K562 (cell line): ENCODE measurements around the gene SELENOO. TPM values are rescaled to one million over a fixed set of nuclear protein-coding genes. Genes with fewer than 3 reads are reported as not detected.

Source experiments
- ATAC-seq: fragments of 200-7000 bp; cut with Tn5 transposase; 3 replicates; pipeline ENCODE4 v1.9.1; 2020; ENCODE audit warnings: moderate library complexity
- BruUV-seq: library from RNA; stranded (reverse); fragments of 400-500 nt; replicated peaks from 2 replicates; lab custom pipeline; 2021; lab: Mats Ljungman, UMichigan
- CTCF ChIA-PET: fragments of 300-600 bp; formaldehyde crosslinking; extraction: SDS; loops from one replicate; lab custom pipeline; 2021; ENCODE audit warnings: low intra/inter-chr PET ratio; lab: Yijun Ruan, JAX
- POLR2A ChIA-PET: fragments of 300-600, 350-650 bp; sonication (Branson Sonifier 250); formaldehyde crosslinking; extraction: SDS; loops from one replicate; lab custom pipeline; 2021; ENCODE audit warnings: antibody characterized with exemption, inconsistent platforms; lab: Yijun Ruan, JAX
- DNase-seq, 4 experiments: peaks; one replicate each; pipeline versions ENCODE4 v3.0.0 to v3.0.0-alpha.2; 2011 to 2018; ENCODE audit warnings: low spot score in 3 of 4, mixed read lengths in 3 of 4; ENCODE audit errors: extremely low read depth in 1 of 4
- FAIRE-seq: peaks from 2 replicates; lab custom pipeline; 2011; peaks lifted over from hg19 to GRCh38; lab: Jason Lieb, UNC
- H2AFZ ChIP-seq: 2 replicates; pipeline ENCODE4 v1.6.0; 2011; ENCODE audit warnings: low read depth, low read length, control low read depth, inconsistent platforms
- H3K27ac ChIP-seq: fragments of 200-600 bp; 3 replicates; pipeline ENCODE4 v1.8.0; 2011; ENCODE audit warnings: low read depth, mild to moderate bottlenecking, control low read depth, inconsistent platforms, low read length, moderate library complexity, mixed read lengths; ENCODE audit errors: extremely low read depth
- H3K27me3 ChIP-seq, 2 experiments: fragments of 300-600 bp in 1 of 2; 2 replicates in 1 of 2; 3 replicates in 1 of 2; pipeline versions ENCODE4 v1.6.0 to v1.8.0; 2011; ENCODE audit warnings: inconsistent platforms in 2 of 2, low read length in 2 of 2, mild to moderate bottlenecking in 1 of 2, mixed read lengths in 1 of 2, moderate library complexity in 1 of 2; ENCODE audit not compliant: control insufficient read depth in 2 of 2, insufficient read depth in 2 of 2
- H3K36me3 ChIP-seq: fragments of 300-600 bp; 3 replicates; pipeline ENCODE4 v1.8.0; 2011; ENCODE audit warnings: mild to moderate bottlenecking, low read length, inconsistent platforms; ENCODE audit not compliant: control insufficient read depth, insufficient read depth
- H3K4me1 ChIP-seq, 2 experiments: fragments of 200-600 bp in 1 of 2; replicated peaks in 1 of 2; 2 replicates in 1 of 2; 3 replicates in 1 of 2; pipeline versions ENCODE4 v1.5.1 to v1.8.0; 2011; ENCODE audit warnings: inconsistent platforms in 2 of 2, low read length in 2 of 2, mild to moderate bottlenecking in 1 of 2, mixed read lengths in 1 of 2, moderate library complexity in 1 of 2; ENCODE audit not compliant: control insufficient read depth in 2 of 2, insufficient read depth in 2 of 2
- H3K4me2 ChIP-seq: 2 replicates; pipeline ENCODE4 v1.6.1; 2011; ENCODE audit warnings: low read length, control low read depth, inconsistent platforms, mixed read lengths; ENCODE audit not compliant: insufficient read depth
- H3K4me3 ChIP-seq: fragments of 200-600 bp; sonication (generic), shearing (Covaris generic); 2 replicates; pipeline ENCODE4 v1.5.1; 2016; ENCODE audit warnings: control low read depth, inconsistent platforms
- H3K79me2 ChIP-seq: fragments of 200-600 bp; 3 replicates; pipeline ENCODE4 v1.8.0; 2011; ENCODE audit warnings: low read length, inconsistent platforms; ENCODE audit not compliant: control insufficient read depth, insufficient read depth
- H3K9ac ChIP-seq, 2 experiments: 2 replicates each; pipeline versions ENCODE4 v1.6.0 to v1.6.1; 2011; ENCODE audit warnings: low read depth in 2 of 2, low read length in 2 of 2, control low read depth in 1 of 2, inconsistent platforms in 1 of 2, mild to moderate bottlenecking in 1 of 2, mixed read lengths in 1 of 2; ENCODE audit not compliant: insufficient read depth in 1 of 2
- H3K9me1 ChIP-seq: one replicate; pipeline ENCODE4 v1.6.0; 2011; ENCODE audit warnings: inconsistent platforms, mild to moderate bottlenecking, low read length, moderate library complexity; ENCODE audit not compliant: control insufficient read depth, insufficient read depth
- H3K9me3 ChIP-seq: replicated peaks from 2 replicates; pipeline ENCODE4 v1.5.1; 2011; ENCODE audit warnings: low read depth, low read length, inconsistent platforms; ENCODE audit not compliant: control insufficient read depth, insufficient read depth
- H4K20me1 ChIP-seq: replicated peaks from 2 replicates; pipeline ENCODE4 v1.6.1; 2011; ENCODE audit warnings: low read length, inconsistent platforms, mixed read lengths; ENCODE audit not compliant: control insufficient read depth, insufficient read depth
- BRCA1 ChIP-seq, 2 experiments: fragments of 450-650 bp in 1 of 2; sonication (generic) in 1 of 2; formaldehyde crosslinking in 1 of 2; IDR thresholded peaks; 2 replicates each; pipeline versions ENCODE4 v1.5.0 to v1.6.1; 2017 to 2020; ENCODE audit warnings: mild to moderate bottlenecking in 1 of 2, missing genetic modification reagents in 1 of 2
- CEBPG ChIP-seq, 3 experiments: fragments of 200-800 bp in 1 of 3; sonication (Bioruptor generic) in 1 of 3; sonication (generic) in 1 of 3; formaldehyde crosslinking in 1 of 3; IDR thresholded peaks in 2 of 3; conservative IDR thresholded peaks in 1 of 3; 2 replicates each; pipeline versions ENCODE4 v1.6.1 to v1.8.0; 2016 to 2022; ENCODE audit warnings: missing compliant biosample characterization in 2 of 3, missing genetic modification characterization in 2 of 3, mild to moderate bottlenecking in 1 of 3, missing genetic modification reagents in 1 of 3
- E2F3 ChIP-seq: fragments of 250-450 bp; sonication (Bioruptor Pico); IDR thresholded peaks from 2 replicates; pipeline ENCODE4 v1.4.0; 2020; ENCODE audit warnings: mild to moderate bottlenecking
- ETV1 ChIP-seq: fragments of 450-650 bp; conservative IDR thresholded peaks from 2 replicates; pipeline ENCODE4 v1.6.1; 2016; ENCODE audit warnings: missing genetic modification characterization, control low read depth, low read depth, missing compliant biosample characterization
- HDAC3 ChIP-seq: fragments of 450-650 bp; IDR thresholded peaks from 2 replicates; pipeline ENCODE4 v1.6.1; 2018; ENCODE audit warnings: borderline replicate concordance, mild to moderate bottlenecking, moderate library complexity; ENCODE audit not compliant: partially characterized antibody
- HNRNPL ChIP-seq: fragments of 200-400 bp; formaldehyde crosslinking; IDR thresholded peaks from 2 replicates; pipeline ENCODE4 v1.6.1; 2017; ENCODE audit warnings: low read depth, mild to moderate bottlenecking, low read length
- NCOA4 ChIP-seq: fragments of 450-650 bp; IDR thresholded peaks from 2 replicates; pipeline ENCODE4 v1.6.1; 2018; ENCODE audit warnings: mild to moderate bottlenecking; ENCODE audit not compliant: partially characterized antibody
- RBBP5 ChIP-seq: fragments of 200-600 bp; sonication (generic); IDR thresholded peaks from 2 replicates; pipeline ENCODE4 v1.6.1; 2012; ENCODE audit warnings: borderline replicate concordance, mild to moderate bottlenecking, low read length, control low read depth, inconsistent platforms; ENCODE audit not compliant: insufficient read depth, poor library complexity, severe bottlenecking
- RUNX1 ChIP-seq: sonication (generic); IDR thresholded peaks from 2 replicates; pipeline ENCODE4 v1.6.1; 2016; ENCODE audit warnings: antibody characterized with exemption, low read depth
- SREBF1 ChIP-seq: fragments of 150-350 bp; IDR thresholded peaks from 2 replicates; pipeline ENCODE4 v1.6.1; 2014; ENCODE audit warnings: antibody characterized with exemption, low read depth, low read length, borderline replicate concordance
- XRCC4 ChIP-seq: IDR thresholded peaks from one replicate; pipeline ENCODE4 v1.6.1; 2011; ENCODE audit not compliant: insufficient read depth, insufficient read length; ENCODE audit errors: extremely low read depth
- ZFX ChIP-seq: sonication (generic); formaldehyde crosslinking; IDR thresholded peaks from 2 replicates; pipeline ENCODE4 v1.8.0; 2022; ENCODE audit warnings: mild to moderate bottlenecking, missing genetic modification reagents, moderate library complexity
- ZNF583 ChIP-seq: fragments of 250-450 bp; sonication (Bioruptor Pico); IDR thresholded peaks from 2 replicates; pipeline ENCODE4 v1.4.0; 2020
- WGBS: fragments of 100-300 bp; shearing (Covaris generic); methylation state at CpG from one replicate; pipeline ENCODE4 v1.1.6; 2016; ENCODE audit warnings: low coverage, mixed read lengths; ENCODE audit not compliant: insufficient coverage; ENCODE audit errors: missing lambda C conversion rate; 5-methylcytosine and 5-hydroxymethylcytosine counted together
- in situ Hi-C: fragments of 300-500 bp; cut with MboI; formaldehyde crosslinking; loops from 4 replicates; pipeline ENCODE4 v1.15.0; 2018; ENCODE audit warnings: inconsistent platforms, mixed read lengths
- intact Hi-C: fragments of 100-400 bp; cut with micrococcal nuclease; formaldehyde crosslinking; loops from 2 replicates; pipeline ENCODE4 v1.14.2; 2022
- polyA plus RNA-seq, 8 experiments: library from polyadenylated mRNA; depleted of rRNA in 4 of 8; stranded (reverse) in 5 of 8; unstranded in 3 of 8; fragments of >200 nt; fragmentation: Nextera tagmentation in 2 of 8; fragmentation: Illumina TruSeq in 1 of 8; extraction: Ambion mirVana in 2 of 8; extraction: Trizol in 1 of 8; gene quantifications; 2 replicates each; pipeline versions ENCODE4 v1.2.1 to v1.2.3, GENCODE V29; 2011 to 2014; ENCODE audit warnings: inconsistent platforms in 1 of 8, missing spikeins in 1 of 8
- total RNA-seq, 7 experiments: library from RNA; depleted of rRNA in 6 of 7; stranded (reverse); fragments of >200 nt in 6 of 7; fragmentation: Illumina TruSeq in 2 of 7; extraction: Trizol in 2 of 7; gene quantifications; 2 replicates each; pipeline versions ENCODE4 v1.2.1 to v1.2.3, GENCODE V29; 2011 to 2021; ENCODE audit warnings: low replicate concordance in 1 of 7
- TF ChIP-seq, protein P1 (sequence below): fragments of 250-450 bp; sonication (Bioruptor Pico); IDR thresholded peaks from 2 replicates; pipeline ENCODE4 v1.5.0; 2021
- TF ChIP-seq, protein P2 (sequence below): fragments of 250-450 bp; sonication (Bioruptor Pico); IDR thresholded peaks from 2 replicates; pipeline ENCODE4 v1.4.0; 2020

SELENOO gene
- total and polyA plus RNA-seq, 9 of the 15 experiments (the other 6 are each of a cell fraction or from before 2014, with no cell fraction given) = 0.37 to 24.9 (median 8.3) TPM

DNA sequence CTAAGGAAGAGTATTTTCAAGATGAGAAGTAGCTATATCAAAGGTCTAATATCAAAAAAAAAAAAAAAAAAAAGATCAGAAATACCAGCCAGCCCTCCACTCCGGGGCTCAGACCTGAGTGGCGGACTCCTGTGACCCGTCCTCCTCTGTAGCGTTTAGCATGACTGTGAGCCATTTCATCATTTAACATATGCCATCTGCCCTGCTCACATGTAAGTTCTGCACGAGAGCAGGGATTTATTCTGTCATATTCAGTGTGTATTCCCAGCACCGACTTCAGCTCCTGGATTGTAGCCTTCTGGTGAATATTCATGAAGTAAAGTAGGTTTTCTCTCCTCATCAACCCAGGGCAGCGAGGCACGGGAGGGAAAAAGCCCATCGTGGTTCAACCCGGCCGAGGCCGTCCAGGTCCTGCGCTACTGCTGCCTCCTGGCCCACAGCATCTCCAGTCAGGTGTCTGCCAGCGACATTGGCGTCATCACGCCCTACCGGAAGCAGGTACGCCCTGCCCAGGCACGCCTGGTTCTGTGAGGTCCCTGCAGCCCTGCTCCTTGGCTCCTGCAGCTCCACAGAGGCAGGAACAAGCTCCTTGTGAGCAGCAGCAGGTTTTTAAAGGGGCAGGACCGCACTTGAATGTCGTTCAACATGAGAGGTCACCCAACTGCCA lies 43.0 kb upstream of the SELENOO start:
- in situ Hi-C loops (no loop called here), intact Hi-C loops (no loop called here)
- no peak for TF ChIP-seq BRCA1 (IDR thresholded peaks at IDR 0.05)
- no peak for TF ChIP-seq BRCA1 (CRISPR knock-in tag; IDR thresholded peaks at IDR 0.05)
- TF ChIP-seq RUNX1 = no peak
- no peak for TF ChIP-seq RBBP5
- no peak for TF ChIP-seq ZNF583 (CRISPR knock-in tag)
- no peak for TF ChIP-seq SREBF1
- TF ChIP-seq, protein P1, sequence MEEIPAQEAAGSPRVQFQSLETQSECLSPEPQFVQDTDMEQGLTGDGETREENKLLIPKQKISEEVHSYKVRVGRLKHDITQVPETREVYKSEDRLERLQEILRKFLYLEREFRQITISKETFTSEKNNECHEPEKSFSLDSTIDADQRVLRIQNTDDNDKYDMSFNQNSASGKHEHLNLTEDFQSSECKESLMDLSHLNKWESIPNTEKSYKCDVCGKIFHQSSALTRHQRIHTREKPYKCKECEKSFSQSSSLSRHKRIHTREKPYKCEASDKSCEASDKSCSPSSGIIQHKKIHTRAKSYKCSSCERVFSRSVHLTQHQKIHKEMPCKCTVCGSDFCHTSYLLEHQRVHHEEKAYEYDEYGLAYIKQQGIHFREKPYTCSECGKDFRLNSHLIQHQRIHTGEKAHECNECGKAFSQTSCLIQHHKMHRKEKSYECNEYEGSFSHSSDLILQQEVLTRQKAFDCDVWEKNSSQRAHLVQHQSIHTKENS = no peak
- TF ChIP-seq ZFX (CRISPR knock-in tag) = no peak
- no peak for TF ChIP-seq E2F3 (CRISPR knock-in tag)
- TF ChIP-seq XRCC4 = no peak
- TF ChIP-seq ETV1 (tag) = no peak
- TF ChIP-seq HNRNPL = no peak
- no peak for TF ChIP-seq NCOA4
- TF ChIP-seq CEBPG (CRISPR knock-in tag; IDR thresholded peaks at IDR 0.05) = no peak
- no peak for TF ChIP-seq CEBPG (tag; conservative IDR thresholded peaks at IDR 0.05 in 1 of 2, IDR thresholded peaks at IDR 0.05 in 1 of 2)
- TF ChIP-seq HDAC3 = no peak
- TF ChIP-seq, protein P2, sequence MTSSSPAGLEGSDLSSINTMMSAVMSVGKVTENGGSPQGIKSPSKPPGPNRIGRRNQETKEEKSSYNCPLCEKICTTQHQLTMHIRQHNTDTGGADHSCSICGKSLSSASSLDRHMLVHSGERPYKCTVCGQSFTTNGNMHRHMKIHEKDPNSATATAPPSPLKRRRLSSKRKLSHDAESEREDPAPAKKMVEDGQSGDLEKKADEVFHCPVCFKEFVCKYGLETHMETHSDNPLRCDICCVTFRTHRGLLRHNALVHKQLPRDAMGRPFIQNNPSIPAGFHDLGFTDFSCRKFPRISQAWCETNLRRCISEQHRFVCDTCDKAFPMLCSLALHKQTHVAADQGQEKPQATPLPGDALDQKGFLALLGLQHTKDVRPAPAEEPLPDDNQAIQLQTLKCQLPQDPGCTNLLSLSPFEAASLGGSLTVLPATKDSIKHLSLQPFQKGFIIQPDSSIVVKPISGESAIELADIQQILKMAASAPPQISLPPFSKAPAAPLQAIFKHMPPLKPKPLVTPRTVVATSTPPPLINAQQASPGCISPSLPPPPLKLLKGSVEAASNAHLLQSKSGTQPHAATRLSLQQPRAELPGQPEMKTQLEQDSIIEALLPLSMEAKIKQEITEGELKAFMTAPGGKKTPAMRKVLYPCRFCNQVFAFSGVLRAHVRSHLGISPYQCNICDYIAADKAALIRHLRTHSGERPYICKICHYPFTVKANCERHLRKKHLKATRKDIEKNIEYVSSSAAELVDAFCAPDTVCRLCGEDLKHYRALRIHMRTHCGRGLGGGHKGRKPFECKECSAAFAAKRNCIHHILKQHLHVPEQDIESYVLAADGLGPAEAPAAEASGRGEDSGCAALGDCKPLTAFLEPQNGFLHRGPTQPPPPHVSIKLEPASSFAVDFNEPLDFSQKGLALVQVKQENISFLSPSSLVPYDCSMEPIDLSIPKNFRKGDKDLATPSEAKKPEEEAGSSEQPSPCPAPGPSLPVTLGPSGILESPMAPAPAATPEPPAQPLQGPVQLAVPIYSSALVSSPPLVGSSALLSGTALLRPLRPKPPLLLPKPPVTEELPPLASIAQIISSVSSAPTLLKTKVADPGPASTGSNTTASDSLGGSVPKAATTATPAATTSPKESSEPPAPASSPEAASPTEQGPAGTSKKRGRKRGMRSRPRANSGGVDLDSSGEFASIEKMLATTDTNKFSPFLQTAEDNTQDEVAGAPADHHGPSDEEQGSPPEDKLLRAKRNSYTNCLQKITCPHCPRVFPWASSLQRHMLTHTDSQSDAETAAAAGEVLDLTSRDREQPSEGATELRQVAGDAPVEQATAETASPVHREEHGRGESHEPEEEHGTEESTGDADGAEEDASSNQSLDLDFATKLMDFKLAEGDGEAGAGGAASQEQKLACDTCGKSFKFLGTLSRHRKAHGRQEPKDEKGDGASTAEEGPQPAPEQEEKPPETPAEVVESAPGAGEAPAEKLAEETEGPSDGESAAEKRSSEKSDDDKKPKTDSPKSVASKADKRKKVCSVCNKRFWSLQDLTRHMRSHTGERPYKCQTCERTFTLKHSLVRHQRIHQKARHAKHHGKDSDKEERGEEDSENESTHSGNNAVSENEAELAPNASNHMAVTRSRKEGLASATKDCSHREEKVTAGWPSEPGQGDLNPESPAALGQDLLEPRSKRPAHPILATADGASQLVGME = no peak

More for the DNA sequence above, 43.0 kb upstream of the SELENOO start:
- H3K9me3 ChIP-seq = no peaks in the 10 kb centered on the region
- no TSS peak for BruUV-seq
- FAIRE-seq (no peak), ATAC-seq (no peak), DNase-seq (no peak)
- no peak overlapping the region for H3K4me3 ChIP-seq
- H4K20me1 ChIP-seq = no peaks in the 10 kb centered on the region
- H2AFZ ChIP-seq = no peak overlapping the region
- H3K36me3 ChIP-seq = no peaks in the 10 kb centered on the region
- ChIA-PET POLR2A (interaction anchor here (0.7 kb wide), 2 partner anchors 424 to 478 kb away, joined by 3 read pairs; no protein-coding TSS in a partner anchor), CTCF (no interaction called here)
- H3K27ac ChIP-seq = no peak overlapping the region
- no peak overlapping the region for H3K4me2 ChIP-seq
- no peaks in the 10 kb centered on the region for H3K9me1 ChIP-seq
- peaks cover 0 to 18% of the 10 kb centered on the region in 2 experiments; a peak in 2 of 5 replicates for H3K4me1 ChIP-seq
- H3K79me2 ChIP-seq = no peaks in the 10 kb centered on the region
- no peak overlapping the region for H3K9ac ChIP-seq
- H3K27me3 ChIP-seq = peaks cover 6 to 15% of the 10 kb centered on the region in 2 experiments; a peak in 4 of 5 replicates
- WGBS = 32% methylated on average over 19 of the region's 21 CpGs
